Gastrocnemius medialis (tissue), 4 donors: ENCODE results near the gene RIMBP2. TPM values are rescaled to one million over a fixed set of nuclear protein-coding genes. Genes with fewer than 3 reads are reported as not detected.

Experiments used
- ATAC-seq, 2 donors: fragments of 150-250 bp; one replicate each; pipeline ENCODE4 v1.9.1; 2016
- DNase-seq, 2 donors: peaks; one replicate each; pipeline ENCODE4 v3.0.0-alpha.2; 2019
- H3K27ac ChIP-seq, 4 donors: fragments of 200-600 bp; sonication (generic); 1 replicate in 1 of 4; 2 replicates in 3 of 4; pipeline ENCODE4 v1.5.1; 2016 to 2018; ENCODE audit warnings: mild to moderate bottlenecking in 2 of 4, moderate library complexity in 1 of 4
- H3K27me3 ChIP-seq, 3 donors: fragments of 200-600 bp; sonication (generic) in 2 of 3; 1 replicate in 1 of 3; 2 replicates in 2 of 3; pipeline versions ENCODE4 v1.5.1 to v1.6.0; 2016 to 2019; ENCODE audit warnings: mild to moderate bottlenecking in 1 of 3, moderate library complexity in 1 of 3
- H3K36me3 ChIP-seq, 2 donors: fragments of 200-600 bp; sonication (generic) in 1 of 2; one replicate each; pipeline ENCODE4 v1.5.1; 2017 to 2018
- H3K4me1 ChIP-seq, 2 donors: fragments of 200-600 bp; sonication (generic) in 1 of 2; one replicate each; pipeline ENCODE4 v1.5.1; 2016 to 2017; ENCODE audit warnings: mild to moderate bottlenecking in 2 of 2
- H3K4me3 ChIP-seq, 4 donors: fragments of 200-600 bp; sonication (generic) in 3 of 4; 1 replicate in 1 of 4; 2 replicates in 3 of 4; pipeline ENCODE4 v1.5.1; 2016 to 2019; ENCODE audit warnings: mild to moderate bottlenecking in 2 of 4
- H3K9me3 ChIP-seq, 3 donors: fragments of 200-600 bp; sonication (generic) in 2 of 3; 1 replicate in 1 of 3; 2 replicates in 2 of 3; pipeline ENCODE4 v1.5.1; 2016 to 2019
- CTCF ChIP-seq, 5 experiments: fragments of 450-650 bp in 3 of 5; fragments of 200-600 bp in 2 of 5; sonication (generic) in 2 of 5; IDR thresholded peaks in 4 of 5; conservative IDR thresholded peaks in 1 of 5; 1 replicate in 4 of 5; 2 replicates in 1 of 5; pipeline ENCODE4 v1.5.1; 2016 to 2019; ENCODE audit warnings: antibody characterized with exemption in 5 of 5, mild to moderate bottlenecking in 3 of 5, moderate library complexity in 3 of 5
- POLR2A ChIP-seq, 2 donors: fragments of 450-650 bp; IDR thresholded peaks; one replicate each; pipeline ENCODE4 v1.6.1; 2017; ENCODE audit warnings: antibody characterized with exemption in 2 of 2, mild to moderate bottlenecking in 2 of 2, moderate library complexity in 2 of 2
- in situ Hi-C, 4 donors: fragments of 200-750 bp; cut with MboI; loops; one replicate each; pipeline versions ENCODE4 v1.15.0 to v1.8.0; 2017; ENCODE audit warnings: low sequenced_read_pairs in 4 of 4
- intact Hi-C: fragments of 100-400 bp; cut with DNase I; formaldehyde crosslinking; loops from one replicate; pipeline ENCODE4 v1.15.1; 2023; ENCODE audit warnings: low total_unique reads
- total RNA-seq, 4 donors: library from RNA; depleted of rRNA; stranded (reverse); fragments of >200 nt; gene quantifications; one replicate each; pipeline versions ENCODE4 v1.1.0 to v1.2.3, GENCODE V29; 2016

Gene RIMBP2
- total RNA-seq, 4 donors from 2014 or later = 0.76 to 2.2 (median 1.2) TPM; not detected in 1

- in situ Hi-C loops = no loop called here
- intact Hi-C loops = no loop called here
- DNase-seq (no peak), ATAC-seq (no peak)
- Histone ChIP-seq H3K27ac (no peak overlapping the region), H3K4me3 (no peak overlapping the region), H3K36me3 (no peaks in the 10 kb centered on the region), H3K4me1 (no peaks in the 10 kb centered on the region), H3K27me3 (no peaks in the 10 kb centered on the region), H3K9me3 (no peaks in the 10 kb centered on the region)
- TF ChIP-seq CTCF (IDR thresholded peaks at IDR 0.05 in 4 of 5, conservative IDR thresholded peaks at IDR 0.05 in 1 of 5) = no peak
- TF ChIP-seq POLR2A (IDR thresholded peaks at IDR 0.05) = no peak
Measured at GRCh38 chr12:130619385-130620001, 96.6 kb downstream of the RIMBP2 start.

- no peaks in the 10 kb centered on the region for H3K9me3 ChIP-seq
- ATAC-seq (no peak), DNase-seq (no peak)
- H3K27me3 ChIP-seq = no peaks in the 10 kb centered on the region
- intact Hi-C loops (no loop called here), in situ Hi-C loops (no loop called here)
- no peaks in the 10 kb centered on the region for H3K36me3 ChIP-seq
- H3K4me3 ChIP-seq = no peak overlapping the region
- TF ChIP-seq CTCF (IDR thresholded peaks at IDR 0.05 in 4 of 5, conservative IDR thresholded peaks at IDR 0.05 in 1 of 5) (no peak), POLR2A (IDR thresholded peaks at IDR 0.05) (no peak)
- H3K4me1 ChIP-seq = no peaks in the 10 kb centered on the region
- no peak overlapping the region for H3K27ac ChIP-seq
Measured at GRCh38 chr12:130617219-130617618, 98.9 kb downstream of the RIMBP2 start.

GRCh38 chr12:130615861-130616345, 100.2 kb downstream of the RIMBP2 start:
- intact Hi-C loops (no loop called here), in situ Hi-C loops (no loop called here)
- H3K4me3 ChIP-seq = no peak overlapping the region
- no peaks in the 10 kb centered on the region for H3K4me1 ChIP-seq
- H3K27me3 ChIP-seq = no peaks in the 10 kb centered on the region
- DNase-seq = no peak
- no peaks in the 10 kb centered on the region for H3K36me3 ChIP-seq
- H3K27ac ChIP-seq = no peak overlapping the region
- ATAC-seq = no peak
- H3K9me3 ChIP-seq = no peaks in the 10 kb centered on the region
- no peak for TF ChIP-seq CTCF (IDR thresholded peaks at IDR 0.05 in 4 of 5, conservative IDR thresholded peaks at IDR 0.05 in 1 of 5)
- TF ChIP-seq POLR2A (IDR thresholded peaks at IDR 0.05) = no peak

GRCh38 chr12:130614530-130614905, 101.6 kb downstream of the RIMBP2 start:
- Histone ChIP-seq H3K27ac (no peak overlapping the region), H3K9me3 (no peaks in the 10 kb centered on the region), H3K27me3 (no peaks in the 10 kb centered on the region), H3K4me1 (no peaks in the 10 kb centered on the region), H3K36me3 (no peaks in the 10 kb centered on the region), H3K4me3 (no peak overlapping the region)
- in situ Hi-C loops = no loop called here
- ATAC-seq (no peak), DNase-seq (no peak)
- intact Hi-C loops = no loop called here
- TF ChIP-seq CTCF (IDR thresholded peaks at IDR 0.05 in 4 of 5, conservative IDR thresholded peaks at IDR 0.05 in 1 of 5) (no peak), POLR2A (IDR thresholded peaks at IDR 0.05) (no peak)
